ENCODE data around the gene KCNMA1. TPM values are rescaled to one million over a fixed set of nuclear protein-coding genes. Genes with fewer than 3 reads are reported as not detected.

KCNMA1 gene
- total RNA-seq, 2 donors from 2014 or later: 23.2 to 44.5 TPM

DNA sequence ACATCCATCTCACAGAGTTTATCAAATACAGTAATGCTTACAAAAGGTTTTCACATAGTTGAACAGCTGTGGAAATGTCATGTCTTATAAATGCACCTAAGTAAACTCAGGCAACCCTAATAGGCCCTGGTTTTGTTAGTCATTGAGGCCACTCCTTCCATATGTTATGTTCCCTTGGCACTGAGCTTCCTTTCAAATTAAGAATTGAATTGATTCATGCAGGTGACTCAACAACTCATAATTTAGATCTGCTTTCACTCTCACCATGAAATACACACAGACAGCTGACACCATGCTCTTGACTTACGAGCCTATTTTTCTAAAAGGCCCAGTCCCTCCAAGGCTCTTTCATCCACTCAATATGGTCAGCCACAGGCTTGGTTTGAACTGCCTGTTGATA lies 476.9 kb downstream of the KCNMA1 start:
- Histone ChIP-seq H3K4me3 (no peak overlapping the region), H3K9ac (ENCODE audit: low read depth in 2 of 2, low read length in 2 of 2) (peak overlapping the region in 1 of 2 donors; percentile 43), H3K36me3 (no peaks in the 10 kb centered on the region), H3K27ac (peak overlapping the region; percentile 76), H3K4me1 (peaks cover 20% of the 10 kb centered on the region), H3K27me3 (no peaks in the 10 kb centered on the region), H3K9me3 (no peaks in the 10 kb centered on the region)
- intact Hi-C loops (cut with DNase I): no loop called here
- TF ChIP-seq, protein P1, sequence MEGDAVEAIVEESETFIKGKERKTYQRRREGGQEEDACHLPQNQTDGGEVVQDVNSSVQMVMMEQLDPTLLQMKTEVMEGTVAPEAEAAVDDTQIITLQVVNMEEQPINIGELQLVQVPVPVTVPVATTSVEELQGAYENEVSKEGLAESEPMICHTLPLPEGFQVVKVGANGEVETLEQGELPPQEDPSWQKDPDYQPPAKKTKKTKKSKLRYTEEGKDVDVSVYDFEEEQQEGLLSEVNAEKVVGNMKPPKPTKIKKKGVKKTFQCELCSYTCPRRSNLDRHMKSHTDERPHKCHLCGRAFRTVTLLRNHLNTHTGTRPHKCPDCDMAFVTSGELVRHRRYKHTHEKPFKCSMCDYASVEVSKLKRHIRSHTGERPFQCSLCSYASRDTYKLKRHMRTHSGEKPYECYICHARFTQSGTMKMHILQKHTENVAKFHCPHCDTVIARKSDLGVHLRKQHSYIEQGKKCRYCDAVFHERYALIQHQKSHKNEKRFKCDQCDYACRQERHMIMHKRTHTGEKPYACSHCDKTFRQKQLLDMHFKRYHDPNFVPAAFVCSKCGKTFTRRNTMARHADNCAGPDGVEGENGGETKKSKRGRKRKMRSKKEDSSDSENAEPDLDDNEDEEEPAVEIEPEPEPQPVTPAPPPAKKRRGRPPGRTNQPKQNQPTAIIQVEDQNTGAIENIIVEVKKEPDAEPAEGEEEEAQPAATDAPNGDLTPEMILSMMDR (IDR thresholded peaks at IDR 0.05): no peak
- peak; percentile 34 for DNase-seq

GRCh38 chr10:77159538-77160110 lies 478.0 kb downstream of the KCNMA1 start:
- intact Hi-C loops (cut with DNase I): no loop called here
- Histone ChIP-seq H3K4me1 (peaks cover 20% of the 10 kb centered on the region), H3K9ac (ENCODE audit: low read depth in 2 of 2, low read length in 2 of 2) (peak overlapping the region in 1 of 2 donors; percentile 43), H3K4me3 (no peak overlapping the region), H3K27me3 (no peaks in the 10 kb centered on the region), H3K36me3 (no peaks in the 10 kb centered on the region), H3K27ac (peak overlapping the region; percentile 76), H3K9me3 (no peaks in the 10 kb centered on the region)
- TF ChIP-seq, protein P1 (IDR thresholded peaks at IDR 0.05): no peak
- DNase-seq: no peak

GRCh38 chr10:77158666-77159065 lies 478.9 kb downstream of the KCNMA1 start:
- H3K27ac ChIP-seq: peak overlapping the region; percentile 76
- TF ChIP-seq, protein P1 (IDR thresholded peaks at IDR 0.05): no peak
- H3K27me3 ChIP-seq: no peaks in the 10 kb centered on the region
- peak overlapping the region in 1 of 2 donors; percentile 41 for H3K9ac ChIP-seq (ENCODE audit: low read depth in 2 of 2, low read length in 2 of 2)
- intact Hi-C loops (cut with DNase I): no loop called here
- peak; percentile 48 for DNase-seq
- no peaks in the 10 kb centered on the region for H3K9me3 ChIP-seq
- no peak overlapping the region for H3K4me3 ChIP-seq
- H3K36me3 ChIP-seq: no peaks in the 10 kb centered on the region
- peaks cover 20% of the 10 kb centered on the region for H3K4me1 ChIP-seq

- TF ChIP-seq, protein P1 (IDR thresholded peaks at IDR 0.05): no peak
- H3K27ac ChIP-seq: peak overlapping the region; percentile 76
- H3K36me3 ChIP-seq: no peaks in the 10 kb centered on the region
- DNase-seq: peak; percentile 50
- peaks cover 20% of the 10 kb centered on the region for H3K4me1 ChIP-seq
- intact Hi-C loops (cut with DNase I): no loop called here
- H3K27me3 ChIP-seq: no peaks in the 10 kb centered on the region
- no peaks in the 10 kb centered on the region for H3K9me3 ChIP-seq
- peak overlapping the region in 1 of 2 donors; percentile 38 for H3K9ac ChIP-seq (ENCODE audit: low read depth in 2 of 2, low read length in 2 of 2)
- no peak overlapping the region for H3K4me3 ChIP-seq
Observed at GRCh38 chr10:77157248-77158019, 480.2 kb downstream of the KCNMA1 start.

GRCh38 chr10:77156406-77156879 lies 481.2 kb downstream of the KCNMA1 start:
- intact Hi-C loops (cut with DNase I): no loop called here
- Histone ChIP-seq H3K36me3 (no peaks in the 10 kb centered on the region), H3K9ac (ENCODE audit: low read depth in 2 of 2, low read length in 2 of 2) (peak overlapping the region in 1 of 2 donors; percentile 67), H3K9me3 (no peaks in the 10 kb centered on the region), H3K27ac (peak overlapping the region; percentile 76), H3K27me3 (no peaks in the 10 kb centered on the region), H3K4me3 (no peak overlapping the region), H3K4me1 (peaks cover 20% of the 10 kb centered on the region)
- TF ChIP-seq, protein P1 (IDR thresholded peaks at IDR 0.05): no peak
- DNase-seq: peak; percentile 67
